HEK293T (cell line): ENCODE measurements around the gene GNA15.

ENCODE experiments used
- ARNT ChIP-seq: fragments of 450-650 bp; IDR thresholded peaks from 2 replicates; pipeline ENCODE4 v1.6.1; 2017; ENCODE audit warnings: mild to moderate bottlenecking
- CTBP1 ChIP-seq: fragments of 450-650 bp; IDR thresholded peaks from 2 replicates; pipeline ENCODE4 v1.6.1; 2016; ENCODE audit warnings: borderline replicate concordance
- FOXK2 ChIP-seq: fragments of 450-650 bp; IDR thresholded peaks from 2 replicates; pipeline ENCODE4 v1.6.1; 2016; ENCODE audit warnings: mild to moderate bottlenecking
- HDGF ChIP-seq: fragments of 450-650 bp; IDR thresholded peaks from 2 replicates; pipeline ENCODE4 v1.6.1; 2017; ENCODE audit warnings: antibody characterized with exemption, borderline replicate concordance
- LEF1 ChIP-seq: fragments of 450-650 bp; IDR thresholded peaks from 2 replicates; pipeline ENCODE4 v1.6.1; 2017; ENCODE audit warnings: mild to moderate bottlenecking, borderline replicate concordance
- NFRKB ChIP-seq: fragments of 450-650 bp; IDR thresholded peaks from 2 replicates; pipeline ENCODE4 v1.6.1; 2016; ENCODE audit warnings: mild to moderate bottlenecking, moderate library complexity
- SP1 ChIP-seq: fragments of 450-650 bp; IDR thresholded peaks from 2 replicates; pipeline ENCODE4 v1.6.1; 2017
- SUZ12 ChIP-seq: fragments of 450-650 bp; IDR thresholded peaks from 2 replicates; pipeline ENCODE4 v1.6.1; 2016; ENCODE audit warnings: mild to moderate bottlenecking
- TARDBP ChIP-seq: fragments of 450-650 bp; IDR thresholded peaks from 2 replicates; pipeline ENCODE4 v1.6.1; 2016

- TF ChIP-seq CTBP1 (no peak), SP1 (no peak), SUZ12 (no peak), FOXK2 (no peak), HDGF (no peak), TARDBP (no peak), NFRKB (no peak), LEF1 (no peak), ARNT (no peak)
Observed at GRCh38 chr19:3193256-3194105, 57.6 kb downstream of the GNA15 start.
